ENCODE data around the gene CT45A2.
"Not testable (repeated sequence)": the region's sequence is repeated elsewhere in the genome, so short reads cannot be mapped to it uniquely, and the experiment has no call there.

CT45A2 gene, protein sequence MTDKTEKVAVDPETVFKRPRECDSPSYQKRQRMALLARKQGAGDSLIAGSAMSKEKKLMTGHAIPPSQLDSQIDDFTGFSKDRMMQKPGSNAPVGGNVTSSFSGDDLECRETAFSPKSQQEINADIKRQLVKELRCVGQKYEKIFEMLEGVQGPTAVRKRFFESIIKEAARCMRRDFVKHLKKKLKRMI

DNA sequence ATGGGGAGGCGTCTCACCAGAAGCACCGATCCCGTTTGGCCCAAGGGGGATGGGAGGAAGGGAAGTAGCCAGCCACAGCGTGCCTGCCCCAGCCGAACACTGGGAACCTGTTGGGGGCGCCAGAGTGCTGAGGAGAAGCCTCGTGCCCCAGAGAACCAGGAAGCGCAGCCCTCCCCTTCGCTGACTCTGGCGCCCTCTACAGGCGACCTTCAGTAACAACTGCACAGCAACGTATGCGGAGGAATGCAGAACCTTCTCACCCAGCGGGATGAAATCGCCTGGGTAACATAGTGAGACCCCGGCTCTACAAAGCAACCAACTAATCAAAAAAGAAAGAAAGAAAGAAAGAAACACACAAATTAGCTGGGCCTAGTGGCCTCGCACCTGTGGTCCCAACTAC, at the start of gene CT45A2:
Gene CT45A2 (minus strand): TSS at position 101 of the 400 bp plus-strand sequence. CDS start 3,747 bp downstream, outside the sequence.
- not testable (repeated sequence) for ATAC-seq, H3K4me1 Mint-ChIP-seq, H3K27ac Mint-ChIP-seq, H3K27me3 Mint-ChIP-seq, H3K4me3 Mint-ChIP-seq, H3K36me3 Mint-ChIP-seq, H3K9me3 Mint-ChIP-seq

- not testable (repeated sequence) for H3K27me3 Mint-ChIP-seq
These were observed 34.6 kb upstream of the CT45A2 start, which contains the start of gene CT45A8 for GRCh38 chrX:135854438-135854837. CT45A8 (minus strand) TSS chrX:135854538; CDS start chrX:135850783, 3,755 bp downstream.

DNA sequence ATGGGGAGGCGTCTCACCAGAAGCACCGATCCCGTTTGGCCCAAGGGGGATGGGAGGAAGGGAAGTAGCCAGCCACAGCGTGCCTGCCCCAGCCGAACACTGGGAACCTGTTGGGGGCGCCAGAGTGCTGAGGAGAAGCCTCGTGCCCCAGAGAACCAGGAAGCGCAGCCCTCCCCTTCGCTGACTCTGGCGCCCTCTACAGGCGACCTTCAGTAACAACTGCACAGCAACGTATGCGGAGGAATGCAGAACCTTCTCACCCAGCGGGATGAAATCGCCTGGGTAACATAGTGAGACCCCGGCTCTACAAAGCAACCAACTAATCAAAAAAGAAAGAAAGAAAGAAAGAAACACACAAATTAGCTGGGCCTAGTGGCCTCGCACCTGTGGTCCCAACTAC, 17.4 kb upstream of the CT45A2 start, which contains the start of gene CT45A7:
Gene CT45A7 (minus strand): TSS at position 101 of the 400 bp plus-strand sequence. CDS start 3,747 bp downstream, outside the sequence.
- not testable (repeated sequence) for H3K36me3 Mint-ChIP-seq, H3K27ac Mint-ChIP-seq, H3K9me3 Mint-ChIP-seq

More at GRCh38 chrX:135854438-135854837, 34.6 kb upstream of the CT45A2 start, which contains the start of gene CT45A8:
- H3K4me1 Mint-ChIP-seq, H3K36me3 Mint-ChIP-seq, H3K4me3 Mint-ChIP-seq, H3K27ac Mint-ChIP-seq, ATAC-seq, H3K9me3 Mint-ChIP-seq: not testable (repeated sequence)

DNA sequence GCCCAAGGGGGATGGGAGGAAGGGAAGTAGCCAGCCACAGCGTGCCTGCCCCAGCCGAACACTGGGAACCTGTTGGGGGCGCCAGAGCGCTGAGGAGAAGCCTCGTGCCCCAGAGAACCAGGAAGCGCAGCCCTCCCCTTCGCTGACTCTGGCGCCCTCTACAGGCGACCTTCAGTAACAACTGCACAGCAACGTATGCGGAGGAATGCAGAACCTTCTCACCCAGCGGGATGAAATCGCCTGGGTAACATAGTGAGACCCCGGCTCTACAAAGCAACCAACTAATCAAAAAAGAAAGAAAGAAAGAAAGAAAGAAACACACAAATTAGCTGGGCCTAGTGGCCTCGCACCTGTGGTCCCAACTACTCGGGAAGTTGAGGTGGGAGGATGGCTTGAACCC, 17.1 kb downstream of the CT45A2 start, which contains the start of gene CT45A6:
Gene CT45A6 (minus strand): TSS at position 101 of the 400 bp plus-strand sequence. CDS start 3,794 bp downstream, outside the sequence.
- not testable (repeated sequence) for H3K9me3 Mint-ChIP-seq, ATAC-seq, H3K27me3 Mint-ChIP-seq, H3K27ac Mint-ChIP-seq, H3K4me3 Mint-ChIP-seq, H3K4me1 Mint-ChIP-seq, H3K36me3 Mint-ChIP-seq

More for the DNA sequence above, 17.4 kb upstream of the CT45A2 start, which contains the start of gene CT45A7:
- not testable (repeated sequence) for H3K27me3 Mint-ChIP-seq, H3K4me3 Mint-ChIP-seq, H3K4me1 Mint-ChIP-seq, ATAC-seq

DNA sequence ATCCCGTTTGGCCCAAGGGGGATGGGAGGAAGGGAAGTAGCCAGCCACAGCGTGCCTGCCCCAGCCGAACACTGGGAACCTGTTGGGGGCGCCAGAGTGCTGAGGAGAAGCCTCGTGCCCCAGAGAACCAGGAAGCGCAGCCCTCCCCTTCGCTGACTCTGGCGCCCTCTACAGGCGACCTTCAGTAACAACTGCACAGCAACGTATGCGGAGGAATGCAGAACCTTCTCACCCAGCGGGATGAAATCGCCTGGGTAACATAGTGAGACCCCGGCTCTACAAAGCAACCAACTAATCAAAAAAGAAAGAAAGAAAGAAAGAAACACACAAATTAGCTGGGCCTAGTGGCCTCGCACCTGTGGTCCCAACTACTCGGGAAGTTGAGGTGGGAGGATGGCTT, 34.4 kb downstream of the CT45A2 start, which contains the start of gene CT45A5:
Gene CT45A5 (minus strand): TSS at position 101 of the 400 bp plus-strand sequence. CDS start 3,774 bp downstream, outside the sequence.
- not testable (repeated sequence) for H3K4me1 Mint-ChIP-seq, H3K9me3 Mint-ChIP-seq, H3K27ac Mint-ChIP-seq, H3K4me3 Mint-ChIP-seq, H3K36me3 Mint-ChIP-seq, ATAC-seq, H3K27me3 Mint-ChIP-seq

- not testable (repeated sequence) for H3K9me3 Mint-ChIP-seq, H3K27me3 Mint-ChIP-seq, H3K4me1 Mint-ChIP-seq, H3K4me3 Mint-ChIP-seq, H3K27ac Mint-ChIP-seq, H3K36me3 Mint-ChIP-seq, ATAC-seq
These were observed 51.7 kb downstream of the CT45A2 start, which contains the start of gene CT45A3 for GRCh38 chrX:135768091-135768490. CT45A3 (minus strand) TSS chrX:135768191; CDS start chrX:135764444, 3,747 bp downstream.

Measured in stimulated activated memory B cell treated with anti-CD40 and anti-IgM and Interleukin-4, amounts not matched to agents 10 μg/mL and 1 μg/mL and 100 μg/mL, for 72 hours (primary cell).